ENCODE data around the gene FGFR1OP2.

GRCh38 chr12:26937863-26938700 lies at the start of gene FGFR1OP2, which contains the start of gene INTS13:
- TF ChIP-seq CTCF (conservative IDR thresholded peaks at IDR 0.05; ENCODE audit: low read length) (no peak), EZH2phosphoT487 (IDR thresholded peaks at IDR 0.05; ENCODE audit: borderline replicate concordance, low read depth, low read length) (no peak)

All from OCI-LY7 (cell line).